GM19455 (cell line): Measurements from ENCODE around the gene C2CD2.

ENCODE experiments used
- ATAC-seq: cut with Tn5 transposase; IDR thresholded peaks from one replicate; pipeline ENCODE4 v1.9.1; 2021; ENCODE audit not compliant: unreplicated experiment

Gene C2CD2

DNA sequence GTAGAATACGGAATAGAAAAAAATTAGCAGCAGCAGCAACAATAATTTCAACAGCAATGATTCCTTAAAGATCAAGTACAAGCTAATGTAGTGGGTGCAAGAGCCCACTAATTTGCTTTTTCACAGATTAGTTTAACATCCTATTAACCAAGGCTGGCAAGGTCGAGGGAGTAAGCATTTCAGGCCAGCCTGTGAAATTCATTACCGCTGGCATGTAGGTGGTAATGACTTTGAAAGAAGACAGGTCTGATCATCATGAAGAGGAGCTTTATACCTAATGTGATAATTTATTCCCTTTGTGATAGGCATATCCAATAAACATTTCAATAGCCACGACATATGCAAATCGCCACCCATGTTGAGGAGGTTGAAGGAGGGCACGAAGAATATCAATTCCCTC, 63.5 kb downstream of the C2CD2 start:
- ATAC-seq = no peak

DNA sequence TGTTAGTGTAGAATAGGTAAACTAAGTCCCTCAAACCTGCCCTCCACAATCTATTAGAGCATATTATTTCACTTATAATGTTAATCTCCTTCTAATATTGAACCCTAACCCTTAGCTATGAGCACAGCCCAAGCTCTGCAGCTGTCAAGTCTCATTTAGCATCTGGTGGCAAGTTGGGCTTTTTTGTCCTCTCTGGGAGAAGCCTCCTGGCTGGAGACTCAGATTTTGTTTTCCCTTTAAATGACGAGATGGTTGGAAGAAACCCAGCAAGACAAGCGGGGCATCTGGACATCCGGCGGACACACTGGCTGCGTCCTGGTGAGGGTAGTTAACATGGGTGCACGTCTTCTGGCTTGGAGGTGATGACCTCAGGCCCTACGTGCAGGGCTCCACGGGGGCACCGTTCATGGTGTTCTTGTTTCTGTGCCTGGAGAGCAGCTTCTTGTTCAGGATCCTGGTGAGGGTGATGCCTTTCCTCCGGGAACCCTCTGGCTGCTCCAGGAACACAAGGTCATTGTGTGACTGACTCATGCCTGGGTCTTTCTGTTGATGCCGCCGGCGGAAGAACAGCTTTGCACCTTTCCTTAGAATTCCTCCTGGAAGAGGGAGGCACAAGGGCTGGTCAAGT, 65.0 kb downstream of the C2CD2 start:
- ATAC-seq = no peak

DNA sequence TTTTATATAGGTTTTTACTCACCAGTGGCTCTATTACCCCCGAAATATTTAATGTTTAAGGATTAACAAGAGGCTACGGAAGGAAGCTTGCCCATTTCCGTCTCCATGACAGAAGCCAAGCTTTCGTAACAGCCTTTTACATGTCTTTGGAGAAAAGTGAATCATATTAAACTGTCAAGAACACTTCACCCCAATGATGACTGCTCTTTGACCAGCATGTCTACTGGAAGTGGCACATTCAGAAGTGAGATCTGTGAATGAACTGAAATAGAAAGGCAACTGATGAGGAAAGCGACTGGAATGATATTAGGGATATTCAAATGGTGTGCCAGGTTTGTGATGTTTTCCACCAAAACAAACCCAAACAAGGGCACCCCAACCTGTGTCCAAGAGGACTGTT, 66.2 kb downstream of the C2CD2 start:
- no peak for ATAC-seq

DNA sequence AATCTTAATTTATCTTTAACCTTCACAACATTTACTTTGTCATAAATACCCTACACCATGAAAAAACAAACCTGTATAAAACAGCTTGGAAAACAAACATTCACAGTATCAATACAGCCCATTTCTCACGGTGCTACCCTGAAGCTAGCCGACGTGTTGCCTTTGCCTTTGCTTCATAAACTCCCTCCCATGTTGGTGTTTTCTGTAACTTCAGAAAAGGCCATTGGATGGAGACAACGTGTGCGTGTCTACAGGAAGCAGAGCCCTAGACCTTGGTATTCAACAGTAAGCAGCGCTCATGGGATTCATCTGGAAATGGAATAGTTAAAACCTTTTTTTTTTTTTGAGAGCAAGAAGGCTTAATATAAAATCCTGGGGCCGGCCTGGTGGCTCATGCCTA, 67.5 kb downstream of the C2CD2 start:
- ATAC-seq = no peak

DNA sequence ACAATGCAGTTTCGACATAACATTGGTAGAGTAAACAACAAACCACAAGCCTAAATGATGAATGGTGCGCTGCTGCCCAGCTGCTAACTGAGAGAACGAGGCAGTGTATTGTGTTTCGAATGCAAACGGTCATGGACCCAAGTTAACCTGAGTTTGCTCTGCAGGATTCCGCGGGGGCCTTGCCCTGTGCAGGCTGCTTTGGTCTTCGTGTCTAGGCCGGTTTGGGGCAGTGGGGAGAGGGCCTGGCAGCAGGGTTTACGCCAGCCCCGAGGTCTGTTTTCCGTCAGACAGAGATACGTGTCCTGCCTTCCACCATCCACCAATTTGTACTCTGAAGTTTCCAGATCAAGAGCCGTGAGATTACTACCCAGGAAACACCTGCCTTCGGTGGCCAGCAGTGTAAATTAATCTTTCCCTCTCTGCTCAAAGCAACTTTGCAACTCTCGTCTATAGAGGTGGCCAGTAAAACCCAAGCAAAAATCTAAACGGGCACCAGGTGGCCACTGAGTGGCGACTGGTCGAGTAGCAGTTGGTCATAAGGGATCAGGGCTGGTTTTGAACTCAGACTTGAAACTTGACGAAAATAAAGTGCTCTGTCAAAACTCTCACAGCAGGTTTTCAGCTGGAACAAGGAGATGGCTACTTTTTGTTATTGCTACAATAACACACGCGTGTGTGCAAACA, 68.3 kb downstream of the C2CD2 start:
- ATAC-seq = no peak

DNA sequence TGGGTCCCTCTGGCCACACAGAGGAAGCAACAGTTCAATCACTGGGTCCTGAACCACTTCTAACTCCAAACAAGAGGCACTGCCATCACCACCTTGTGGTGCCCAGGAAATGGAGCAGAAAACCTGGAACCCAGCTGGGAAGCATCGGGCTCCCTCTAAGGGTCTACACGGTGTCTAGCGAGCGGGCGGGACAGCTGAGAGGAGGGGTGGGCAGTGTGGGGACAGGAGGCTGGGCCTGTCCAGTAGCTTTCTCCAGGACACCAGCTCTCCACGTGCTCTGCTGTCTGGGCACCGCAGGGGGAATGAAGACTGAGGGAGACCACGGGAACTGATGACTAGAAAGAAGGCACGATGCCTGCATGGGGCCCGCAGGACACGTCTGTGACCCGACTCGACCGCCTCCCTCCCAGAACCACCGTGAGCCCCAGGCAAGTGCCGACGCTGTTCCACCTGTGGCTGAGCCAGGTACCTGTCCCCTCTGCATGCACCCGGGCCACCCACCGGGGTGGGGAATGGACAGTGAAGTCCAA, 69.3 kb downstream of the C2CD2 start:
- ATAC-seq = no peak

DNA sequence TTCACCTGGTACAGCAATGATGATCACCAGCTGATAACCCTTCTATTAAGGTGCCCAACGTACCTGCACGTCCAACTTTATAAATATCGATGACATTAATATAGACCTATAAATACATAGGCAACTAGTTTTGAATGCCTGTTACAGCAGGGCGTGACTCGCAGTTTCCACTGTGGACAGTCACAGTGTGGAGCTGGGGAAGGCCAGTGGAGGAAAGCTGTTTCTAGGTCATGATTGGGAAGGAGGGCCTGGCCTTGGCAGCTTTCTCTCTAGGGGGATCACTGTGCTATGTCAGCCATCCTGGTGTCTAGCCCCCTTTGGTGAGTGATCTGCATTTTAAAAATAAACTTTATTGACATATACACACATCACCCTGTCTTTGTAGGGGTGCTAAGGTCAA, 70.2 kb downstream of the C2CD2 start:
- ATAC-seq = no peak

DNA sequence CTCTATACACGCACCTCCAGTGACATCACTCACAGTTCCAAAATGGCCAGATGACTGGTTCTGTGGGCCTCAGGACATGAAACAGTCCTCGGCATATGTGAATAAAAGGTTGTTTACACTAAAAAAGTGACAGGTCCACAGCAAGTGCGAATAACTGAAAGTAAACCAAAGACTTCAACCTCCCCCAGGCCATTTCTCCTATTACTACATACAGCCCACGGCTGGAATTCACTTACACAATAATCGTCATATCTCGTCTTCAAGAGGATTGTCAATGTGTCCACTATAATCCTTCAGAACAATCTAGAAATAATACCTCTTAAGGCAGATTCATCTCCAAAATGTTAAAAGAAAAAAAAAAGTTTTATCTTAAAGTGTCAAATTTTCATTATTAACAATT, 72.8 kb downstream of the C2CD2 start:
- ATAC-seq = no peak

DNA sequence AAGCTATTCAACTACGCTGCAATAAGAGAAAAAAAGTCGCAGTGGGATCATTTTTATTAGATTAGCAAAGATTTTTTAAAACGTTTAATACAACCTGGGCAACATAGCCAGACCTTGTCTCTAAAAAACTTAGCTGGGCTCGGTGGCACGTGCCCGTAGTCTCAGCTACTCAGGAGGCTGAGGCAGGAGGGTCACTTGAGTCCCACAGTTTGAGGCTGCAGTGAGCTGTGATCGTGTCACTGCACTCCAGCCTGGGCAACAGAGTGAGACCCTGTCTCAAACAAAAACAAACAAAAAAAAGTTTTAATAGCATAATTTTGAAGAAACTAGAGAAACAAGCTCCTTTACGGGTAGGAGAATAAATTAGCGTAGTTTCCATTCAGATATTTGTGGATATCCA, 73.7 kb downstream of the C2CD2 start:
- no peak for ATAC-seq

DNA sequence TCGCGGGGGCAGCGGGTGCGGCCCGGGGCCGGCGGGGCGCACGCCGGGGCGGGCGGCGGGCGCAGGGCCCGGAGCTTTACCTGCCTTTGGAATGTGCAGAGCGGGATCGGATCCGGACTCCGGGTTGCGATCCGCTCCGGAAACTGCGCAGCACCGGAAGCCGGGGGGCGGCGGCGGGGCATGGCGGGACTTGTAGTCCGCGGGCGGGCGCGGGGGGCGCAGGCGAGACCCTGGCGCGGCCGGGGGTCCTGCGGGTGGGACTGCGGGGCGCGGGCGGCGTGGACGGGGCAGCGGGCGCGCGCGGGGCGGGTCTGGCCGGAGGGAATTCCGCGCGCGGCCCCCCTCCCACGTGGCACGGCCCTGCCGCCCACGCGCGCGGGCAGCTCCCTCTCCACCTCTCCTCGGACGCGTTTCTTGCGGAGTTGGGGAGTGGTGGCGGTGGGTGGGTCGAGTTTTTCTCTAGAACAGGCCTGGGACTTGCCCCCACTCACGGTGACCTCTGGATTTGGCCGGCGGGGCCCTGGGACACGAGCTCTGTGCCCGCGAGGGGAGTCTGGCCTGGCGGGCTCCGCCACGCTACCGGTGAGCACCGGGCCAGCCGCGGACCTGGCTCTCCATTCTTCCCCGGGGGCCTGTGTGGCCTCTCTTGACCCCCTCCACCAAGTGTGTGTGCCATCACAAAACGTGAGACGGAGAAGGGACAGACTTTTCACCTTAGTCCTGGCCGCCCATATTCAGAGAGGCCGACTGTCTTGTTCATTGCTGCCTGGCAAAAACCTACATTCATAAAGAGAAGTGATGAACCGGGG, 74.4 kb downstream of the C2CD2 start, which contains the start of gene PRDM15:
Gene PRDM15 (minus strand): TSS at position 155 of the 809 bp plus-strand sequence. CDS start 18,981 bp downstream, outside the sequence.
- ATAC-seq = peak; percentile 54

DNA sequence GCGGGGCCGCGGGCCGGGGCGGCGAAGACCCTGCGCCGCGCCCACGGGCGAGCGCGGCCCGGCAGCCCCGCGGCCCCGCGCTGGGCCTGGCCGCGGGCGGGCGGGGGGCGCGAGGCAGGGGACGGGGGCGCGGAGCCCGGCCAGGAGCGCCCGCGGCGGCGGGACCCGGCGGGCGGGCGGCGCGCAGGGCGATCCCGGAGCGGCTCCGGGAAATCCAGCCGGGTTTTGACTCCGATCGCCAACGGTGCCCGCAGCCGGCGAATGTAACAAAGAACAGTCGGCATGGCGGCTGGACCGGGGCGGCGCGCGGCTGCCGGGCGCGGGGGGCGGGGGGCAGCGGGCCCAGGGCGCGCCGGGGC, 75.0 kb downstream of the C2CD2 start:
- peak; percentile 46 for ATAC-seq

DNA sequence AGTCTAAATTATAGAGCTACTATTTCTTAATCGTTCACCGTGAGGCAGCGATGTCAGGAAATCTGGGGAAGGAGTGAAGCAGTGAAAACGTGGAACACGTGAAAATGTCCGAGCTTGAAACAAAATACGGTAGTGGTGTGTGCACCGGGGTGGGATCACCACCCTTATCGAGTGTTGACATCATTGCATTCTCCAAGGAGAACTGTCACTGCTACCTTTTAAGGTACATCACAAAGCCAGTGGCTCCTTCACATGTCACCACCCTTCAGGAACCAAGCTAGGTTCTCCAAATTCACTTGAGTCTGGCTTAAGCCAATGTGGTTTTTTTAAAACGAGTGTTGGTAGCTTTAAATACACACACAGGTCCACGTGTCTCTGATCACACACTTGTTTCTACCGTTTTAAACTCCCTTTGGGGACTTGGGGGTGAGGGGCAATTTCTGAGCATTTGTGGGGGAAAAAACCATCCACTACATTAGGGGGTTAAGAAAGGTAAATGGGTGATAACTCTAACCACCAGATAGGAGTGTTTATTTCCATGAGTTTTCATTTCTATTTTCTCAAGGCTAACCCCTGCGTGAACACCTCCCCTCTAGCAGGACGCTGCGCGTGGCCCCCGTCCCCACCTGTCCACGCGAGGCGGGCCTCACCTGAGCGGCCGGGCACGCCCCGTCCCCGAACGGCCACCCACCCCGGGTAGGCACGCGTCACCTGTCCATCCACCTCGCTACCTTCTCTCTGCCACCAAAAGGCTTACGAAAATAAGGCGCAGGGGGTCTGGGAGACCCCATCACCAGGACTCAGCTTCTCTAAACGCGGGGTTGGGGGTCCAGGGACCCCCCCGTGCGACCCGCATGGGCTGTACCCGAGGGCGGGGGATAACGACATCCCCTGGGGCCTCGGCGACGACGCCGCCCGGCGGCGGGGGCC, 75.7 kb downstream of the C2CD2 start:
- peak; percentile 20 for ATAC-seq

DNA sequence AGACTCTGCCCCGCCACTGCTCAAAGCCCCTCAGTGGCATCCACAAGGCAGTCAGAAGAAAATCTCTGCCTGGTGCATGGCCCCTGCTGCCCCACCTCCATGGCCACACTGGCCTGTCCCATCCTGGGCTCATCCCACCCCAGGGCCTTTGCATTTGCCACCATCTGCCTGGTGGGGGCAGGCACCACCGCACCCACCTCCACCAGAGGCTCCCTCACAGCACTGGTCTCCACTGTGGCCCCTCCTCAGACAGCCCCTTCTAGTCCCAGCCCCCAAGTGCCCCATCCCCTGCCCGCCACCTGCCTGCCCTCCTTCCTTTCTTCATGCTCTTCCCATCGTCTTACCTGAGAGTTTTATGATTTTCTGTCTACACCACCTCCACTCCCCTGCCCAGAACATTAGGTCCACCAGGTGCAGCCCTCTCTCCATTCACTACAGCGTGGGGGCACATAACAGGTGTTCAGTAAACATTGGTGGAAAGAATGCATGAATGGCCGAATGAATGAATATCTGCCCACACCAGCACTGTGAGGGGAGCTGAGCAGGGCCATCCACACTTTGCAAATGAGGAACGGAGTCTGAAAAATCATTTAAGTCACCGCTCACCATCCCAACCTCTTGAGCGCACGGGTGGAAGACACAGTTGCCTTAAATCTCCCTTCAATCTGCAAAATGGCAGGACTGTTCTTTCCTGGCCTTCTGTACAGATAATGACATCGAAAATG, 76.7 kb downstream of the C2CD2 start:
- no peak for ATAC-seq

DNA sequence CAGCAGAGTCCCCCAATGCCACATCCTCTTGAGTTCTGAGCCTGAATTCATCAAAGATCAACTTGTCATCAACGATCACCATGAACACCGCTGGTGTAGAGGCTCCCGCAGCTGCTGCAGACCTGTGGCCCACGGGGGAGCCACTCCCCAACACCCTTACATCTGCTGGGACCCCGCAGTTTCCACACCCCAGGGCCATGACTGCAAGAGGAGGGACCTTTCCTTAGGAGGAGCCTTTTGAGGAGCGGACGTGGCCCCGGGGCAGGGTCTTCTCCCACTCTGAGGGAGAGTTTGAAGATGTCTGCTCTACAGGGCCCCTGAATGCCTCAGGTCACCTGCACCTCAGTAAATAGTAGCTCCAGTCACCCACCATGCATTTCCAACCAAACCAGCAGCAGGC, 77.4 kb downstream of the C2CD2 start:
- no peak for ATAC-seq

DNA sequence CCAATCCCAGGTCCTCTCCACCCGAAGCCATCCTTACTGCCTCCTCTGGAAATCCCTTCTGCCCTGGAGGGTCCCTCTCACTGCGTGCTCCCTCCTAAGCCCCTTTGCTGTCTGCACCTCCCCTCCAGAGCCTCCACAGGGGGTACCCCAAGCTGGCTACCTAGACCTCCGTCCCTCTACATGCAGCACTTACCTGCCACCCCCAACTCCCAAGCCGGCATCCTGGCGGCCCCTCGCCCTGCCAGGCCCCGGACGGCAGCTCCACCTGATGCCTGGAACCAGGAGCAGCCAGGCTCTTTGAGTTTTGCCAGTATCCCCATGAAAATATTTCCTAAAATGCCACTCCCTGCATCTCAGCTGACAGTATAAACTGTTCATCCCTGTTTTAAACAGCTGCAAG, 78.7 kb downstream of the C2CD2 start:
- ATAC-seq = no peak

DNA sequence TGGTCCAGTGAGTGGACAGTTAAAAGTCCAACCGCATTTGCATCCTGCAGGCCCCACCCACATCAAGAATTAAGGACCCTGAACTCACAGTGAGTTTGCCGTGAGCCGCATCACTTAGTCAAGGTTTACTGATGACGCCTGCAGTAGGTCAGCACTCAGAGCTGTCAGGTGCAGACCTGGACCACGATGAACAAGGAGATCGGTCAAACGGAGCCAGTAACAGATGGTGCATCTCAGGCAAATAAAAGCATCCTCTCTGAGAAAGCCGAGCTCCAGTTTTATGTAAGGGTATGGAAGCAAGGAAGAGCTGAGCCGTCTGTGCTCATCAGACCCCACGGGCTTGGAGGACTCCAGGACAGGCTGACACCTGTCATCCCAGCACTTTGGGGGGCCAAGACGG, 79.2 kb downstream of the C2CD2 start:
- no peak for ATAC-seq

DNA sequence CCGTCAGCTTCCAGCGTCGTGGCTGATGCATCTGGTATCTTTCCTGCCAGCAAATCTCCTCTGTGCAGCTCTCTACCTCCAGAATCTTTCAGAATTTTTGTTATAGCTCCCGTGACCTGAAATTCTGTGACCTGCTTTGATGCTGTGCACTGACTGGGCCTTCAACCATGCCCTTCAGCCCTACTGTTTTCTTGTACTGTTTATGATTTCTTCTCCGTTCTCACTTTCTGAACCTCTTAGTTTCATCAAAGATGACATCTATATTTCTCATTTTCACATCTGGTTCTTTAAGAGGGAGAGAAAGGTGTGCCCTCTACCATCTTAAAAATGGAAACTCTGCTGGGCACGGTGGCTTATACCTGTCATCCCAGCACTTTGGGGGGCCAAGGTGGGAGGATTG, 80.4 kb downstream of the C2CD2 start:
- no peak for ATAC-seq

DNA sequence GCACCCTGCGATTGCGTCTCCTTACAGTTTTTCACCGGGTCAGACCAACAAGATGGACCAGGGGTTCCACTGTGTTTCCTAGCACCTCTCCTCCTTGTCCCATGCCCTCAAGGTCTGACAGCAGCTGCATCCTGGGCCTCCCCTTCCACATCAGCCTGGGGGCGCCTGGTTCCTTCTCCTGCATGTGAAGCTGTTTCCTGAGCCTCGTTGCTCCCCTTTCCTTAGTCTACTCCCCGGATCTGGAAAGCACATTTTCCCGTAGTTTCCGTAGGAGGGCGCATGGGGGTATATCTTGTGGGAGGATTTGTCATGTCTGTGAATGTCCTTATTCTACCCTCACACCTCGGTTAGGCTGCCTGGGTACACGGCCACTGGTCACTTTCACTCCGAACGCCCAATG, 80.8 kb downstream of the C2CD2 start:
- no peak for ATAC-seq

DNA sequence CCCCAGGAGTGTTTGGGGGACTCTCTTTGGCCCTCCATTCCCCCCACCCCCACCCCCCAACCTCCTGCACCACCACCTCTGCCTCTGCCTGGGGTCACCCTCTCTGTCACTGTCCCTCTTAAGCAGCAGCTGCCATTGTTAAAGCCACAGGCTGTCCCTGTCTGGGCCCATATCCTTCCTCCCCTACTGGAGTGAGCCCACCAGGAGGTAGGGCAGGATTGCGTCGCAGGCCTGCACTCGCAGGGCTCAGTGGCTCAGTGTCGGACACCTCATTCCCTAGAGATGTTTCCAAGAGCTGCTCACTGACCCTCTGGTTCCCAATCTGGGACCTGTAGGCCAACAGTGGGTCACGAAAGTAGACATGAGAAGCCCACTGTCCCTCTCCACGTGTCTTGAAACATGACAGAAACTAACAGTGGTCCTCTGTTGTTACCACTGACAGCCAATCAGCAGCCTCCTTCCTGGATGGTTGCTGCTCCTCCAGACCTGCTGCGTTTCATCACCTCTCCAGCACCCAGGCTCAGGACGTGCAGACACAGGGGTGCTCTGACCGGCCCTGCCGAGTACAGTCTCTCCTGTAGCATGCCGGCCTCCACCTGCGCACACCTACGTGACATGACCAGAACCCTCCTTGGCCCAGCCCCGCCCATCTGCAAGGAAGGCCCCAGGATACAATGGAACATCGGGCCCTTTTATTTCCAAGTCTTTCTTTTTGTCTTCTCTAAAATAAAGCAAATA, 82.4 kb downstream of the C2CD2 start:
- no peak for ATAC-seq
